Measurements from ENCODE around the gene FOXD3.

DNA sequence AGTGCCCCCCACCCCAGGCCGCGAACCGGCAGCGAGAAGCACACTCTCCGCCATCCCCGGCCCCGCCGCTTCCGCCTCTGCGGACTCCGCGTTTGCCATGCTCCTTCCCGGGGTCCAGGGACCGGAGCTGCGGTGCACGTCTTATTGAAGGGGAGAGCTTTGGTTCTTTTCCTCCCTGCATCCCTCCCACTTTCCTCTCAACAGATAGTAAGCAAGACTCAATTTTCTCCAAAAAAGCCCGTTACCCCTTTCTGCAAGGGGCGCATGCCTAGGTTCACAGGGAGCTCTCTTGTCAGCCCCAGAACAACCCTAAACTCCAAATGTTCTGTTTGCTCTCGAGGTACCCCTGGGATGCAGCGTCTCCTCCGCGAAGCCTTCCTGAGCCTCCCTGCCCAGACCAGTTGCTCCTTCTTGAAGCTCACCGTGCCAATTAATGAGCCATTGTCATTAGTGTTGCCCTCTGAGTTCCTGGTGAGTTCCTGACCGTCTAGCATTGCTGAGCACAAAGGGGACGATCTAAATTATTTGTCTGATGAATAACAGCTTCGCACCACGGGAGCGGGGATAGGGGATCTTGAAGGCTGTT is 8.1 kb downstream of the FOXD3 start:
- TF ChIP-seq, protein P1, sequence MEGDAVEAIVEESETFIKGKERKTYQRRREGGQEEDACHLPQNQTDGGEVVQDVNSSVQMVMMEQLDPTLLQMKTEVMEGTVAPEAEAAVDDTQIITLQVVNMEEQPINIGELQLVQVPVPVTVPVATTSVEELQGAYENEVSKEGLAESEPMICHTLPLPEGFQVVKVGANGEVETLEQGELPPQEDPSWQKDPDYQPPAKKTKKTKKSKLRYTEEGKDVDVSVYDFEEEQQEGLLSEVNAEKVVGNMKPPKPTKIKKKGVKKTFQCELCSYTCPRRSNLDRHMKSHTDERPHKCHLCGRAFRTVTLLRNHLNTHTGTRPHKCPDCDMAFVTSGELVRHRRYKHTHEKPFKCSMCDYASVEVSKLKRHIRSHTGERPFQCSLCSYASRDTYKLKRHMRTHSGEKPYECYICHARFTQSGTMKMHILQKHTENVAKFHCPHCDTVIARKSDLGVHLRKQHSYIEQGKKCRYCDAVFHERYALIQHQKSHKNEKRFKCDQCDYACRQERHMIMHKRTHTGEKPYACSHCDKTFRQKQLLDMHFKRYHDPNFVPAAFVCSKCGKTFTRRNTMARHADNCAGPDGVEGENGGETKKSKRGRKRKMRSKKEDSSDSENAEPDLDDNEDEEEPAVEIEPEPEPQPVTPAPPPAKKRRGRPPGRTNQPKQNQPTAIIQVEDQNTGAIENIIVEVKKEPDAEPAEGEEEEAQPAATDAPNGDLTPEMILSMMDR (IDR thresholded peaks at IDR 0.05; ENCODE audit: poor library complexity) = no peak
- no peak for TF ChIP-seq EZH2phosphoT487 (IDR thresholded peaks at IDR 0.05; ENCODE audit: low read depth, severe bottlenecking, unreplicated experiment)

Measured in hepatocyte (in vitro differentiated cells).